SK-N-SH (cell line): Measurements from ENCODE around the gene CHRNB2. TPM values are rescaled to one million over a fixed set of nuclear protein-coding genes. Genes with fewer than 3 reads are reported as not detected.

Source experiments
- CTCF ChIA-PET: fragments of 300-600, 350-600 bp; formaldehyde crosslinking; extraction: SDS; loops from one replicate; lab custom pipeline; 2021; lab: Yijun Ruan, JAX
- POLR2A ChIA-PET: fragments of 350-600 bp; sonication (Branson Sonifier 250); formaldehyde crosslinking; extraction: SDS; loops from one replicate; lab custom pipeline; 2020; ENCODE audit warnings: antibody characterized with exemption, inconsistent platforms; lab: Yijun Ruan, JAX
- DNase-seq: peaks from one replicate; pipeline ENCODE4 v3.0.0; 2012
- H2AFZ ChIP-seq: fragments of 200-600 bp; sonication (generic); 2 replicates; pipeline ENCODE4 v1.8.1; 2016; ENCODE audit warnings: antibody characterized with exemption, mild to moderate bottlenecking, low read depth
- H3F3A ChIP-seq: fragments of 200-600 bp; sonication (generic); replicated peaks from 2 replicates; pipeline ENCODE3; 2016; ENCODE audit warnings: antibody characterized with exemption, mild to moderate bottlenecking; ENCODE audit not compliant: insufficient read depth
- H3K27ac ChIP-seq, 2 experiments: fragments of 200-500 bp in 1 of 2; fragments of 200-600 bp in 1 of 2; sonication (Bioruptor generic) in 1 of 2; sonication (generic), shearing (Covaris generic) in 1 of 2; 2 replicates each; pipeline versions ENCODE4 v1.5.1 to v1.6.1; 2014 to 2016; ENCODE audit warnings: low read depth in 2 of 2, inconsistent platforms in 1 of 2, low read length in 1 of 2, mild to moderate bottlenecking in 1 of 2, mixed read lengths in 1 of 2
- H3K27me3 ChIP-seq: fragments of 200-600 bp; sonication (generic), shearing (Covaris generic); 2 replicates; pipeline ENCODE4 v1.6.1; 2016; ENCODE audit warnings: mixed run types; ENCODE audit not compliant: insufficient read depth
- H3K36me3 ChIP-seq, 2 experiments: fragments of 200-500 bp in 1 of 2; fragments of 200-600 bp in 1 of 2; sonication (Bioruptor generic) in 1 of 2; sonication (generic) in 1 of 2; replicated peaks in 1 of 2; 2 replicates each; pipeline versions ENCODE3 to v1.5.1; 2014 to 2016; ENCODE audit warnings: low read length in 1 of 2, mild to moderate bottlenecking in 1 of 2; ENCODE audit not compliant: insufficient read depth in 2 of 2, control insufficient read depth in 1 of 2
- H3K4me1 ChIP-seq, 2 experiments: fragments of 200-500 bp in 1 of 2; fragments of 200-600 bp in 1 of 2; sonication (Bioruptor generic) in 1 of 2; sonication (generic), shearing (Covaris generic) in 1 of 2; 2 replicates each; pipeline versions ENCODE4 v1.5.1 to v1.6.1; 2014 to 2016; ENCODE audit warnings: low read depth in 1 of 2, low read length in 1 of 2, mixed run types in 1 of 2; ENCODE audit not compliant: insufficient read depth in 2 of 2, control insufficient read depth in 1 of 2
- H3K4me2 ChIP-seq: fragments of 200-600 bp; sonication (generic), shearing (Covaris generic); 2 replicates; pipeline ENCODE4 v1.6.1; 2017; ENCODE audit warnings: mixed run types
- H3K4me3 ChIP-seq, 2 experiments: fragments of 200-500 bp in 1 of 2; fragments of 200-600 bp in 1 of 2; sonication (Bioruptor generic) in 1 of 2; sonication (generic), shearing (Covaris generic) in 1 of 2; 2 replicates each; pipeline versions ENCODE4 v1.5.1 to v1.8.1; 2014 to 2016; ENCODE audit warnings: low read depth in 2 of 2, inconsistent platforms in 1 of 2, low read length in 1 of 2, mild to moderate bottlenecking in 1 of 2, mixed read lengths in 1 of 2, moderate library complexity in 1 of 2
- H3K79me2 ChIP-seq: fragments of 200-600 bp; sonication (generic); 2 replicates; pipeline ENCODE4 v1.8.1; 2017; ENCODE audit warnings: mild to moderate bottlenecking; ENCODE audit not compliant: insufficient read depth
- H3K9ac ChIP-seq: fragments of 200-600 bp; sonication (generic); 2 replicates; pipeline ENCODE4 v1.6.1; 2017; ENCODE audit warnings: mixed run types
- H3K9me2 ChIP-seq: fragments of 200-600 bp; sonication (generic); 2 replicates; pipeline ENCODE4 v1.6.1; 2017; ENCODE audit warnings: mixed run types
- H3K9me3 ChIP-seq: fragments of 200-600 bp; sonication (generic); 2 replicates; pipeline ENCODE4 v1.6.1; 2017; ENCODE audit warnings: mixed run types, mild to moderate bottlenecking, moderate library complexity
- H4K20me1 ChIP-seq: fragments of 200-600 bp; sonication (generic); 2 replicates; pipeline ENCODE4 v1.6.1; 2017; ENCODE audit warnings: mild to moderate bottlenecking, mixed run types; ENCODE audit not compliant: insufficient read depth
- EP300 ChIP-seq, 2 experiments: IDR thresholded peaks; 2 replicates each; pipeline versions ENCODE4 v1.4.0 to v1.6.1; 2012; ENCODE audit warnings: borderline replicate concordance in 1 of 2, low read depth in 1 of 2, low read length in 1 of 2
- FOXM1 ChIP-seq: IDR thresholded peaks from 2 replicates; pipeline ENCODE4 v1.4.0; 2012; ENCODE audit warnings: low read depth, mild to moderate bottlenecking
- JUND ChIP-seq: IDR thresholded peaks from 2 replicates; pipeline ENCODE4 v1.4.0; 2012
- MEF2A ChIP-seq: IDR thresholded peaks from 2 replicates; pipeline ENCODE4 v1.4.0; 2012; ENCODE audit warnings: low read depth, borderline replicate concordance
- MXI1 ChIP-seq: IDR thresholded peaks from 2 replicates; pipeline ENCODE4 v1.6.1; 2012; ENCODE audit warnings: mild to moderate bottlenecking, low read depth, low read length, improper control_type of control experiment
- NFIC ChIP-seq: IDR thresholded peaks from 2 replicates; pipeline ENCODE4 v1.4.0; 2012; ENCODE audit warnings: borderline replicate concordance
- POLR2AphosphoS5 ChIP-seq: IDR thresholded peaks from 2 replicates; pipeline ENCODE4 v1.6.1; 2012; ENCODE audit warnings: low read depth, low read length
- RFX5 ChIP-seq: IDR thresholded peaks from 2 replicates; pipeline ENCODE4 v1.6.1; 2012; ENCODE audit warnings: mild to moderate bottlenecking, improper control_type of control experiment, low read length
- SIN3A ChIP-seq: IDR thresholded peaks from 2 replicates; pipeline ENCODE4 v1.6.1; 2012; ENCODE audit warnings: low read depth, mild to moderate bottlenecking, low read length, moderate library complexity, borderline replicate concordance
- TCF12 ChIP-seq: IDR thresholded peaks from 2 replicates; pipeline ENCODE4 v1.4.0; 2012
- TEAD4 ChIP-seq: IDR thresholded peaks from 2 replicates; pipeline ENCODE4 v1.4.0; 2012; ENCODE audit warnings: mild to moderate bottlenecking, borderline replicate concordance; ENCODE audit not compliant: insufficient read depth
- WGBS: methylation state at CpG from one replicate; pipeline ENCODE4 v1.1.6; 2017; ENCODE audit warnings: low lambda C conversion rate; 5-methylcytosine and 5-hydroxymethylcytosine counted together
- polyA plus RNA-seq, 3 experiments: library from polyadenylated mRNA; depleted of rRNA; stranded (reverse); fragments of >200 nt; gene quantifications; 2 replicates each; pipeline ENCODE4 v1.2.3, GENCODE V29; 2012
- TF ChIP-seq, protein P1 (sequence below): fragments of 200-600 bp; sonication (generic); IDR thresholded peaks from 2 replicates; pipeline ENCODE4 v1.6.1; 2017; ENCODE audit warnings: antibody characterized with exemption, mild to moderate bottlenecking, moderate library complexity
- TF ChIP-seq, protein P2 (sequence below): fragments of 150-350 bp; IDR thresholded peaks from 2 replicates; pipeline ENCODE4 v1.6.1; 2017; ENCODE audit warnings: antibody characterized with exemption, low read length, low read depth, borderline replicate concordance

Gene CHRNB2
- polyA plus RNA-seq, 1 of the 3 experiments (the other 2 are of a cell fraction) = 0.64 TPM

DNA sequence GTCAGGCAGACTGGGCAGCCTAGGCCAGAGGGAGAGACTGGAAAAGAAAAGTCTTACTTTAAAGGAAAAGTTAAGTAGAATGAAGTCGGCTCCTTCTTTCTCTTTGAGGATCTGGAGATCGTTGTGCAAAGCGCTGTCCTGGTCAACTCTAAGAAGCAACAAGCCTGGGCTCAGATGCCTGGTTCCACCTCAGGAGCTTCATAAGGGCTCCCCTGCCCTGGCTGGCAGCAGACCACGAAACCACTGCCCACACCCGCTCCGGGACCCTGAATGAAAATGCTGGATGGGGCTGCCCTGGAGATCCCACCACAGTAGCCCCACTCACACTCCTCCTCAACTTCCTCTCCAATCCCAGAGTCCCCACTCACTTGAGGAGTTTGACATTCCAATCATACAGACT is 15.5 kb upstream of the CHRNB2 start:
- POLR2A ChIA-PET = no interaction called here
- DNase-seq = no peak
- CTCF ChIA-PET = interaction anchor here (1.8 to 5.4 kb wide), 2 partner anchors 57 to 72 kb away, joined by 3 to 63 read pairs; no protein-coding TSS in a partner anchor
- Histone ChIP-seq H3K36me3 (peaks cover 37 to 80% of the 10 kb centered on the region in 2 experiments), H3K9ac (no peak overlapping the region), H4K20me1 (peaks cover 12% of the 10 kb centered on the region; the same call in 1 of the 2 replicates), H3K4me3 (no peak overlapping the region), H3F3A (peaks cover 12% of the 10 kb centered on the region), H3K27ac (no peak overlapping the region), H3K4me1 (peaks cover 7 to 31% of the 10 kb centered on the region in 2 experiments; a peak in 2 of 4 replicates), H3K9me2 (no peaks in the 10 kb centered on the region), H3K27me3 (no peaks in the 10 kb centered on the region), H2AFZ (no peak overlapping the region), H3K9me3 (no peaks in the 10 kb centered on the region), H3K4me2 (no peak overlapping the region), H3K79me2 (peaks cover 27% of the 10 kb centered on the region)
- WGBS = 91% methylated on average over 5 of the region's 6 CpGs
- no peak for TF ChIP-seq EP300 (IDR thresholded peaks at IDR 0.05; ENCODE audit: borderline replicate concordance in 1 of 2, low read depth in 1 of 2, low read length in 1 of 2)
- no peak for TF ChIP-seq MXI1
- no peak for TF ChIP-seq TEAD4
- TF ChIP-seq SIN3A = no peak
- no peak for TF ChIP-seq POLR2AphosphoS5
- no peak for TF ChIP-seq JUND
- TF ChIP-seq TCF12 = no peak
- TF ChIP-seq FOXM1 = no peak
- no peak for TF ChIP-seq MEF2A
- TF ChIP-seq, protein P1, sequence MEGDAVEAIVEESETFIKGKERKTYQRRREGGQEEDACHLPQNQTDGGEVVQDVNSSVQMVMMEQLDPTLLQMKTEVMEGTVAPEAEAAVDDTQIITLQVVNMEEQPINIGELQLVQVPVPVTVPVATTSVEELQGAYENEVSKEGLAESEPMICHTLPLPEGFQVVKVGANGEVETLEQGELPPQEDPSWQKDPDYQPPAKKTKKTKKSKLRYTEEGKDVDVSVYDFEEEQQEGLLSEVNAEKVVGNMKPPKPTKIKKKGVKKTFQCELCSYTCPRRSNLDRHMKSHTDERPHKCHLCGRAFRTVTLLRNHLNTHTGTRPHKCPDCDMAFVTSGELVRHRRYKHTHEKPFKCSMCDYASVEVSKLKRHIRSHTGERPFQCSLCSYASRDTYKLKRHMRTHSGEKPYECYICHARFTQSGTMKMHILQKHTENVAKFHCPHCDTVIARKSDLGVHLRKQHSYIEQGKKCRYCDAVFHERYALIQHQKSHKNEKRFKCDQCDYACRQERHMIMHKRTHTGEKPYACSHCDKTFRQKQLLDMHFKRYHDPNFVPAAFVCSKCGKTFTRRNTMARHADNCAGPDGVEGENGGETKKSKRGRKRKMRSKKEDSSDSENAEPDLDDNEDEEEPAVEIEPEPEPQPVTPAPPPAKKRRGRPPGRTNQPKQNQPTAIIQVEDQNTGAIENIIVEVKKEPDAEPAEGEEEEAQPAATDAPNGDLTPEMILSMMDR = no peak

DNA sequence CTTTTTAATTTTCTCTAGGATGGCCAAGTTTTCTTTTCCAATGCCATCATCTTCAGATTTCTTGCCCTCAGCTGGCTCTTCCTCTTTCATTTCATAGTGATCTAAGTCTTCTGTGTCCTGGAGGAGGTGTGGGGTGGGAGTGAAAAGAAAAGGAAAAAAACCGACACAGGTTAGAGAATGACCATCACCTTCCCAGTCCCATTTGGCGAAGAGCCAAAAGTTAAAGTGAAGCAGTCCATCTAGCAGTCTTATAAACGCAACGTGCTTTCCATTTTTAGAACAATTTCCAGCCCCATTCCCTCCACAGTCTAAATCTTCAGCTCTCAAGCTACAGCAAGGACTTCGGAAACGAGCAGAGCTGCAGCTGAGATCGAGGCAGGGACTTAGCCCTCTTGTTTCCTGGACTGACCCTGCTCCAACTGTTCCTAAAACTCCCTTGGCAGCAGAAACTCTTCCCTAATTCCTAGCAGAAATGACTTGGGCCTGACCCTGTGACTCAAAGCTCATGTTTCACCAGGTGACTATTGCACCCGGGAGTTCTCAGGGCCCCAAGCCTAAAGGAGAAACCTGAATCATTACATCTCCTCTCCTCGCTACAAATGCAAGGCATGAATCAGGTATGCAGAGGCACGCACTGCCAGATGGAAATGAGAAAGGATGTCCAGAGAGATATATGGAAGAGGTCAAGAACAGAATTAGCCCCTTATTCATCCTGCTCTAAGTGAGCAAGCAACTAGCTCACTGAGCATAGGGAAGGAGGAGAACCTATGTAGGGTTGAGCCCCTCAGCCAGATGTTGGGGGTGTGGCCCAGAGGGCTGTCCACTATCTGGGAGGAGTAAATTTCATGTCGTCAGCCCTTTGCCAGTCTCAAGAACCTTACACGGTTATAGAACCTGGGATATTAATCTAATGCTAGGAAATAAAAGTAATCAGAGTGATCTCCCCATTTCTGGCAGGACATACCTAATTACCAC is 14.2 kb upstream of the CHRNB2 start:
- 85% methylated on average over 12 of the region's 12 CpGs for WGBS
- ChIA-PET POLR2A (no interaction called here), CTCF (interaction anchor here (0.8 to 5.4 kb wide), 6 partner anchors 19 to 149 kb away, joined by 3 to 63 read pairs (median 4); no protein-coding TSS in a partner anchor)
- H3K27me3 ChIP-seq = no peaks in the 10 kb centered on the region
- no peak overlapping the region for H3K4me3 ChIP-seq
- no peak overlapping the region for H3K9ac ChIP-seq
- no peaks in the 10 kb centered on the region for H3K9me3 ChIP-seq
- peaks cover 18% of the 10 kb centered on the region; the same call in 1 of the 2 replicates for H4K20me1 ChIP-seq
- H3K9me2 ChIP-seq = no peaks in the 10 kb centered on the region
- peaks cover 37 to 80% of the 10 kb centered on the region in 2 experiments for H3K36me3 ChIP-seq
- H3K79me2 ChIP-seq = peaks cover 39% of the 10 kb centered on the region
- H3K4me1 ChIP-seq = peaks cover 7 to 28% of the 10 kb centered on the region in 2 experiments; a peak in 2 of 4 replicates
- no peak overlapping the region; a peak in 1 of 4 replicates for H3K27ac ChIP-seq
- no peak overlapping the region for H2AFZ ChIP-seq
- TF ChIP-seq RFX5 (no peak), NFIC (peak; percentile 26; the same call in 1 of the 2 replicates)
- TF ChIP-seq, protein P2, sequence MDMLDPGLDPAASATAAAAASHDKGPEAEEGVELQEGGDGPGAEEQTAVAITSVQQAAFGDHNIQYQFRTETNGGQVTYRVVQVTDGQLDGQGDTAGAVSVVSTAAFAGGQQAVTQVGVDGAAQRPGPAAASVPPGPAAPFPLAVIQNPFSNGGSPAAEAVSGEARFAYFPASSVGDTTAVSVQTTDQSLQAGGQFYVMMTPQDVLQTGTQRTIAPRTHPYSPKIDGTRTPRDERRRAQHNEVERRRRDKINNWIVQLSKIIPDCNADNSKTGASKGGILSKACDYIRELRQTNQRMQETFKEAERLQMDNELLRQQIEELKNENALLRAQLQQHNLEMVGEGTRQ = no peak
- TF ChIP-seq, all 33 proteins: peak for 1
- Histone ChIP-seq H3K4me2 (no peak overlapping the region), H3F3A (peaks cover 12% of the 10 kb centered on the region)
- DNase-seq = no peak
